H9 (cell line): ENCODE data around the gene TMCC1. TPM values are rescaled to one million over a fixed set of nuclear protein-coding genes. Genes with fewer than 3 reads are reported as not detected.

ENCODE experiments used
- DNase-seq: peaks from one replicate; pipeline ENCODE4 v3.0.0-alpha.2; 2017
- H2AFZ ChIP-seq: one replicate; pipeline ENCODE4 v1.6.1; 2013; ENCODE audit warnings: mild to moderate bottlenecking, low read length, control low read depth, moderate library complexity
- H2AK5ac ChIP-seq: 2 replicates; pipeline ENCODE4 v1.6.1; 2013; ENCODE audit warnings: low read length, control low read depth, mixed read lengths; ENCODE audit not compliant: insufficient read length
- H2BK120ac ChIP-seq: one replicate; pipeline ENCODE4 v1.6.1; 2013; ENCODE audit warnings: low read depth, mild to moderate bottlenecking, low read length, control low read depth, inconsistent platforms; ENCODE audit not compliant: poor library complexity, severe bottlenecking
- H2BK12ac ChIP-seq: 2 replicates; pipeline ENCODE4 v1.6.1; 2013; ENCODE audit warnings: low read length, control low read depth, mixed read lengths, low read depth; ENCODE audit not compliant: insufficient read length
- H2BK15ac ChIP-seq: 2 replicates; pipeline ENCODE4 v1.6.1; 2013; ENCODE audit warnings: low read depth, low read length, control low read depth
- H2BK20ac ChIP-seq: one replicate; pipeline ENCODE4 v1.6.1; 2013; ENCODE audit warnings: low read depth, mild to moderate bottlenecking, low read length, control low read depth, inconsistent platforms; ENCODE audit not compliant: poor library complexity, severe bottlenecking
- H2BK5ac ChIP-seq: 2 replicates; pipeline ENCODE4 v1.6.1; 2013; ENCODE audit warnings: low read length, control low read depth, mixed read lengths; ENCODE audit not compliant: insufficient read length
- H3K14ac ChIP-seq: 2 replicates; pipeline ENCODE4 v1.6.1; 2013; ENCODE audit warnings: low read length, control low read depth; ENCODE audit not compliant: insufficient read depth
- H3K18ac ChIP-seq: 2 replicates; pipeline ENCODE4 v1.6.1; 2013; ENCODE audit warnings: low read depth, mild to moderate bottlenecking, mixed read lengths, low read length, control low read depth; ENCODE audit not compliant: insufficient read length
- H3K23ac ChIP-seq: 2 replicates; pipeline ENCODE4 v1.6.1; 2013; ENCODE audit warnings: low read length, control low read depth, mixed read lengths, low read depth; ENCODE audit not compliant: insufficient read length
- H3K23me2 ChIP-seq: 2 replicates; pipeline ENCODE4 v1.6.1; 2013; ENCODE audit warnings: low read depth, mild to moderate bottlenecking, mixed read lengths, low read length, control low read depth; ENCODE audit not compliant: insufficient read length, poor library complexity, severe bottlenecking
- H3K27ac ChIP-seq: 2 replicates; pipeline ENCODE4 v1.5.1; 2013; ENCODE audit warnings: low read length, control low read depth, mixed read lengths, low read depth; ENCODE audit not compliant: insufficient read length
- H3K27me3 ChIP-seq: 2 replicates; pipeline ENCODE4 v1.6.1; 2013; ENCODE audit warnings: low read length, control low read depth, inconsistent platforms; ENCODE audit not compliant: insufficient read depth
- H3K4ac ChIP-seq: 2 replicates; pipeline ENCODE4 v1.6.1; 2013; ENCODE audit warnings: low read depth, mild to moderate bottlenecking, control low read depth, inconsistent platforms, low read length, moderate library complexity
- H3K4me1 ChIP-seq: 2 replicates; pipeline ENCODE4 v1.6.1; 2013; ENCODE audit warnings: low read length, control low read depth, inconsistent platforms; ENCODE audit not compliant: insufficient read depth
- H3K4me2 ChIP-seq: 2 replicates; pipeline ENCODE4 v1.6.1; 2013; ENCODE audit warnings: low read length, control low read depth, mixed read lengths; ENCODE audit not compliant: insufficient read length, insufficient read depth
- H3K56ac ChIP-seq: 2 replicates; pipeline ENCODE4 v1.6.1; 2013; ENCODE audit warnings: low read depth, mild to moderate bottlenecking, mixed read lengths, low read length, control low read depth; ENCODE audit not compliant: insufficient read length
- H3K79me1 ChIP-seq: 2 replicates; pipeline ENCODE4 v1.6.1; 2013; ENCODE audit warnings: low read depth, mild to moderate bottlenecking, moderate library complexity, low read length, control low read depth, inconsistent platforms; ENCODE audit not compliant: insufficient read depth, poor library complexity, severe bottlenecking
- H3K79me2 ChIP-seq: 2 replicates; pipeline ENCODE4 v1.6.1; 2013; ENCODE audit warnings: low read length, control low read depth, inconsistent platforms; ENCODE audit not compliant: insufficient read depth
- H3K9ac ChIP-seq: 2 replicates; pipeline ENCODE4 v1.6.1; 2013; ENCODE audit warnings: low read length, control low read depth, mixed read lengths; ENCODE audit not compliant: insufficient read length; ENCODE audit errors: extremely low read depth
- H3K9me3 ChIP-seq: one replicate; pipeline ENCODE4 v1.6.1; 2013; ENCODE audit warnings: low read depth, low read length, inconsistent platforms; ENCODE audit not compliant: control insufficient read depth
- H3T11ph ChIP-seq: one replicate; pipeline ENCODE4 v1.6.1; 2013; ENCODE audit warnings: mild to moderate bottlenecking, low read length, control low read depth, inconsistent platforms
- H4K20me1 ChIP-seq: one replicate; pipeline ENCODE4 v1.6.1; 2013; ENCODE audit not compliant: control insufficient read depth, insufficient read length, insufficient read depth
- H4K5ac ChIP-seq: 2 replicates; pipeline ENCODE4 v1.6.1; 2013; ENCODE audit warnings: low read depth, mild to moderate bottlenecking, mixed read lengths, low read length, control low read depth; ENCODE audit not compliant: insufficient read length
- H4K8ac ChIP-seq: replicated peaks from 2 replicates; pipeline ENCODE4 v1.6.1; 2013; ENCODE audit warnings: low read length, control low read depth, mixed read lengths, low read depth; ENCODE audit not compliant: insufficient read length
- H4K91ac ChIP-seq: 2 replicates; pipeline ENCODE4 v1.6.1; 2013; ENCODE audit warnings: low read depth, mild to moderate bottlenecking, moderate library complexity, mixed read lengths, low read length, control low read depth; ENCODE audit not compliant: insufficient read length
- H3K27ac Mint-ChIP-seq, 3 experiments: 2 replicates in 2 of 3; 3 replicates in 1 of 3; pipeline ENCODE4 v1.8.0; 2020 to 2021; ENCODE audit warnings: mixed read lengths in 3 of 3, mild to moderate bottlenecking in 1 of 3, moderate library complexity in 1 of 3
- H3K27me3 Mint-ChIP-seq: 2 replicates; pipeline ENCODE4 v1.8.0; 2021; ENCODE audit warnings: low read depth, mild to moderate bottlenecking, moderate library complexity, mixed read lengths
- H3K36me3 Mint-ChIP-seq, 3 experiments: 2 replicates in 2 of 3; 3 replicates in 1 of 3; pipeline ENCODE4 v1.8.0; 2020 to 2021; ENCODE audit warnings: low read depth in 3 of 3, mixed read lengths in 3 of 3; ENCODE audit not compliant: insufficient read depth in 1 of 3
- H3K4me1 Mint-ChIP-seq, 2 experiments: 2 replicates each; pipeline ENCODE4 v1.8.0; 2020; ENCODE audit warnings: mixed read lengths in 2 of 2
- H3K4me3 Mint-ChIP-seq, 2 experiments: 2 replicates in 1 of 2; 3 replicates in 1 of 2; pipeline ENCODE4 v1.8.0; 2020 to 2021; ENCODE audit warnings: mild to moderate bottlenecking in 2 of 2, mixed read lengths in 2 of 2, moderate library complexity in 1 of 2
- H3K9me3 Mint-ChIP-seq, 2 experiments: 2 replicates in 1 of 2; 3 replicates in 1 of 2; pipeline ENCODE4 v1.8.0; 2020; ENCODE audit warnings: mild to moderate bottlenecking in 2 of 2, mixed read lengths in 2 of 2, moderate library complexity in 1 of 2
- WGBS: extraction: QIAGEN DNeasy Blood & Tissue Kit; methylation state at CpG from one replicate; pipeline ENCODE4 v1.1.7; 2013; ENCODE audit warnings: missing lambda C conversion rate, low lambda C conversion rate, mixed read lengths; ENCODE audit not compliant: insufficient read length; ENCODE audit errors: extremely low coverage; 5-methylcytosine and 5-hydroxymethylcytosine counted together
- total RNA-seq: library from RNA; stranded (reverse); gene quantifications from 2 replicates; pipeline ENCODE4 v1.2.1, GENCODE V29; 2021
- TF ChIP-seq, protein P1 (sequence below): fragments of 200-600 bp; sonication (generic); conservative IDR thresholded peaks from 3 replicates; pipeline ENCODE4 v1.8.0; 2021; ENCODE audit warnings: antibody characterized with exemption, mild to moderate bottlenecking

TMCC1 gene
- total RNA-seq, 1 experiment from 2014 or later: 24.4 TPM

DNA sequence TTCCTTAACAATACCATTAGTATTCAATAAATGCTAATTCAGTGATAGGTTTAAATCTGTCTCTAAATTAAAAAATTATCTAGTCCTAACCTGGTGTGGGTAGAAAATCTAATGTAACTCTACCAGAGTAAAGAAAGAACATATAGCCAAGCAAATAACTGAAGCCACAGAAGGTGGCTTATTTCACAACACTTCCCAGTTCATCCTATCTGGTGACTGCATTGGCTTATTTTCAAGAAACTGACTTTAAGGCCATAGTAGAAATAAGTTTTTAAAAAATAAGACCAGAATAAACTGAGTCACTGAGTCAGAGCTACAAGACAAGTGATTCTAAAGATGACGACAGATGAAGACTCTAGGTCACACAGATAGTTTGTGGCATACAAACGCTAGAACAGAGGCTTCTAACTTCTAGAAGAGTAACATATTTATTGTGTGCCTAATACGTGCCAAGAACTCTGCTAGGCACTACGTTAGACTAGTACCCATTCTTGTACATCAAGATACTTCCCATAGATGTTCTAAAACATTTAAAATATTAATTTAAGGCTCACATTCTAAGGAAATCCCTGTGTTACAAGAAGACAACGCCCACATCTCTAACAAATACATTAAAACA is 25.9 kb downstream of the TMCC1 start:
- no peaks in the 10 kb centered on the region for H3K79me2 ChIP-seq
- H3K27ac Mint-ChIP-seq: no peak overlapping the region
- H3K9me3 Mint-ChIP-seq: no peaks in the 10 kb centered on the region

More for the DNA sequence above, 25.9 kb downstream of the TMCC1 start:
- Histone ChIP-seq H3K79me1 (no peaks in the 10 kb centered on the region), H3K9ac (no peak overlapping the region), H3K56ac (no peak overlapping the region), H4K20me1 (no peaks in the 10 kb centered on the region), H2BK12ac (no peak overlapping the region), H2BK120ac (no peak overlapping the region), H3K23ac (no peak overlapping the region), H3K27me3 (no peaks in the 10 kb centered on the region), H2AK5ac (no peak overlapping the region), H4K5ac (no peak overlapping the region), H3K18ac (no peak overlapping the region), H2AFZ (no peak overlapping the region), H2BK20ac (no peak overlapping the region), H3K14ac (no peak overlapping the region), H3K27ac (no peak overlapping the region), H3K4ac (no peak overlapping the region), H4K91ac (no peak overlapping the region), H4K8ac (no peak overlapping the region), H2BK15ac (no peak overlapping the region), H3K23me2 (no peaks in the 10 kb centered on the region), H3K4me2 (no peak overlapping the region), H3K9me3 (no peaks in the 10 kb centered on the region), H2BK5ac (no peak overlapping the region), H3K4me1 (peaks cover 2% of the 10 kb centered on the region; the same call in 1 of the 2 replicates), H3T11ph (no peak overlapping the region)
- Mint-ChIP-seq H3K4me3 (no peak overlapping the region), H3K36me3 (peaks cover 0 to 21% (median 13%) of the 10 kb centered on the region in 3 experiments; a peak in 4 of 7 replicates), H3K4me1 (peaks cover 21% of the 10 kb centered on the region in 2 experiments), H3K27me3 (no peaks in the 10 kb centered on the region)
- no CpG with 5 or more reads among the region's 5 CpGs for WGBS
- TF ChIP-seq, protein P1, sequence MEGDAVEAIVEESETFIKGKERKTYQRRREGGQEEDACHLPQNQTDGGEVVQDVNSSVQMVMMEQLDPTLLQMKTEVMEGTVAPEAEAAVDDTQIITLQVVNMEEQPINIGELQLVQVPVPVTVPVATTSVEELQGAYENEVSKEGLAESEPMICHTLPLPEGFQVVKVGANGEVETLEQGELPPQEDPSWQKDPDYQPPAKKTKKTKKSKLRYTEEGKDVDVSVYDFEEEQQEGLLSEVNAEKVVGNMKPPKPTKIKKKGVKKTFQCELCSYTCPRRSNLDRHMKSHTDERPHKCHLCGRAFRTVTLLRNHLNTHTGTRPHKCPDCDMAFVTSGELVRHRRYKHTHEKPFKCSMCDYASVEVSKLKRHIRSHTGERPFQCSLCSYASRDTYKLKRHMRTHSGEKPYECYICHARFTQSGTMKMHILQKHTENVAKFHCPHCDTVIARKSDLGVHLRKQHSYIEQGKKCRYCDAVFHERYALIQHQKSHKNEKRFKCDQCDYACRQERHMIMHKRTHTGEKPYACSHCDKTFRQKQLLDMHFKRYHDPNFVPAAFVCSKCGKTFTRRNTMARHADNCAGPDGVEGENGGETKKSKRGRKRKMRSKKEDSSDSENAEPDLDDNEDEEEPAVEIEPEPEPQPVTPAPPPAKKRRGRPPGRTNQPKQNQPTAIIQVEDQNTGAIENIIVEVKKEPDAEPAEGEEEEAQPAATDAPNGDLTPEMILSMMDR: no peak
- no peak for DNase-seq
